Panc1 (cell line): ENCODE measurements around the gene P2RY6. TPM values are rescaled to one million over a fixed set of nuclear protein-coding genes. Genes with fewer than 3 reads are reported as not detected.

ENCODE experiments used
- ATAC-seq: fragments of 200-7000 bp; cut with Tn5 transposase; 2 replicates; pipeline ENCODE4 v1.9.1; 2020; ENCODE audit warnings: mild to moderate bottlenecking, moderate library complexity
- BruUV-seq: library from RNA; stranded (reverse); fragments of 400-500 nt; replicated peaks from 2 replicates; lab custom pipeline; 2021; lab: Mats Ljungman, UMichigan
- CTCF ChIA-PET: fragments of 300-600 bp; sonication (Branson Sonifier 250); formaldehyde crosslinking; loops from one replicate; lab custom pipeline; 2022; ENCODE audit warnings: antibody characterized with exemption; lab: Charles Lee
- POLR2A ChIA-PET: fragments of 300-600 bp; sonication (Branson Sonifier 250); formaldehyde crosslinking; loops from one replicate; lab custom pipeline; 2022; ENCODE audit warnings: antibody characterized with exemption; lab: Charles Lee
- DNase-seq: peaks from one replicate; pipeline ENCODE4 v3.0.0-alpha.2; 2010; ENCODE audit warnings: low read depth, low spot score
- H3K27ac ChIP-seq: 2 replicates; pipeline ENCODE4 v1.5.1; 2011; ENCODE audit warnings: mild to moderate bottlenecking, low read length, inconsistent platforms
- H3K27me3 ChIP-seq: fragments of 200-500 bp; sonication (Bioruptor generic); 2 replicates; pipeline ENCODE4 v1.6.0; 2014; ENCODE audit warnings: low read length, inconsistent platforms; ENCODE audit not compliant: control insufficient read depth, insufficient read depth
- H3K36me3 ChIP-seq: fragments of 200-500 bp; sonication (Bioruptor generic); 2 replicates; pipeline ENCODE4 v1.5.1; 2014; ENCODE audit warnings: inconsistent platforms, mild to moderate bottlenecking, low read length, moderate library complexity; ENCODE audit not compliant: control insufficient read depth, insufficient read depth
- H3K4me1 ChIP-seq: 2 replicates; pipeline ENCODE4 v1.5.1; 2011; ENCODE audit warnings: inconsistent platforms, mild to moderate bottlenecking, low read length, moderate library complexity; ENCODE audit not compliant: control insufficient read depth, insufficient read depth
- H3K4me3 ChIP-seq, 2 experiments: 2 replicates each; pipeline ENCODE4 v1.5.1; 2011 to 2012; ENCODE audit warnings: low read depth in 2 of 2, low read length in 2 of 2, mild to moderate bottlenecking in 2 of 2, inconsistent platforms in 1 of 2, moderate library complexity in 1 of 2
- H3K9me3 ChIP-seq: fragments of 200-500 bp; sonication (Bioruptor generic); 2 replicates; pipeline ENCODE4 v1.5.1; 2014; ENCODE audit warnings: low read depth, mild to moderate bottlenecking, inconsistent platforms, low read length, moderate library complexity; ENCODE audit not compliant: control insufficient read depth, insufficient read depth
- CTCF ChIP-seq: fragments of 450-650 bp; IDR thresholded peaks from 2 replicates; pipeline ENCODE4 v1.5.1; 2017; ENCODE audit warnings: mild to moderate bottlenecking
- POLR2AphosphoS5 ChIP-seq: IDR thresholded peaks from 2 replicates; pipeline ENCODE4 v1.6.1; 2012; ENCODE audit warnings: mild to moderate bottlenecking, low read depth, low read length, moderate library complexity
- REST ChIP-seq, 2 experiments: IDR thresholded peaks; 2 replicates each; pipeline ENCODE4 v1.6.1; 2011 to 2012; ENCODE audit warnings: low read depth in 2 of 2, control low read depth in 1 of 2, low read length in 1 of 2, mild to moderate bottlenecking in 1 of 2, moderate library complexity in 1 of 2; ENCODE audit not compliant: insufficient read depth in 1 of 2
- SIN3A ChIP-seq: IDR thresholded peaks from 2 replicates; pipeline ENCODE4 v1.6.1; 2012; ENCODE audit warnings: low read depth, mild to moderate bottlenecking, low read length, moderate library complexity, borderline replicate concordance; ENCODE audit not compliant: insufficient read depth
- TCF7L2 ChIP-seq: IDR thresholded peaks from 2 replicates; pipeline ENCODE4 v1.6.1; 2011; ENCODE audit warnings: mild to moderate bottlenecking, low read depth, low read length, inconsistent platforms
- in situ Hi-C: cut with HindIII; loops from 2 replicates; pipeline ENCODE4 v1.10.0; 2016; ENCODE audit warnings: low sequenced_read_pairs, low pct_unique_long_range_greater_than_20kb
- intact Hi-C: fragments of 100-400 bp; cut with micrococcal nuclease; formaldehyde crosslinking; loops from one replicate; pipeline ENCODE4 v1.10.0; 2022; ENCODE audit not compliant: unreplicated experiment
- total RNA-seq: library from RNA; stranded (reverse); gene quantifications from one replicate; pipeline ENCODE4 v1.2.1, GENCODE V29; 2021; ENCODE audit not compliant: unreplicated experiment

P2RY6 gene
- total RNA-seq, 1 experiment from 2014 or later = 0.59 TPM

- intact Hi-C loops (no loop called here), in situ Hi-C loops (no loop called here)
- no peak overlapping the region for H3K27ac ChIP-seq
- no peaks in the 10 kb centered on the region for H3K27me3 ChIP-seq
- TF ChIP-seq POLR2AphosphoS5 = no peak
- no peak for TF ChIP-seq CTCF
- TF ChIP-seq REST (IDR thresholded peaks at IDR 0.05; ENCODE audit: insufficient read depth in 1 of 2, low read depth in 2 of 2, low read length in 1 of 2) = no peak
- no peak for TF ChIP-seq TCF7L2
- no peak for TF ChIP-seq SIN3A
- ATAC-seq (no peak), DNase-seq (no peak)
- no peaks in the 10 kb centered on the region for H3K4me1 ChIP-seq
- no peak overlapping the region for H3K4me3 ChIP-seq
- H3K36me3 ChIP-seq = no peaks in the 10 kb centered on the region
- ChIA-PET CTCF (interaction anchor here (0.6 to 1.5 kb wide), 5 partner anchors 10 to 351 kb away, joined by 3 to 7 read pairs (median 6); no protein-coding TSS in a partner anchor), POLR2A (interaction anchor here (0.7 kb wide), 1 partner anchor 36 kb away, joined by 6 read pairs; no protein-coding TSS in a partner anchor)
- H3K9me3 ChIP-seq = no peaks in the 10 kb centered on the region
- no TSS peak for BruUV-seq
These were observed 24.5 kb downstream of the P2RY6 start for GRCh38 chr11:73296501-73297230.

DNA sequence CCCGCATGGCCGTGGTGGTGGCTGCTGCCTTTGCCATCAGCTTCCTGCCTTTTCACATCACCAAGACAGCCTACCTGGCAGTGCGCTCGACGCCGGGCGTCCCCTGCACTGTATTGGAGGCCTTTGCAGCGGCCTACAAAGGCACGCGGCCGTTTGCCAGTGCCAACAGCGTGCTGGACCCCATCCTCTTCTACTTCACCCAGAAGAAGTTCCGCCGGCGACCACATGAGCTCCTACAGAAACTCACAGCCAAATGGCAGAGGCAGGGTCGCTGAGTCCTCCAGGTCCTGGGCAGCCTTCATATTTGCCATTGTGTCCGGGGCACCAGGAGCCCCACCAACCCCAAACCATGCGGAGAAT is 25.1 kb downstream of the P2RY6 start:
- H3K27me3 ChIP-seq = no peaks in the 10 kb centered on the region
- no peaks in the 10 kb centered on the region for H3K4me1 ChIP-seq
- intact Hi-C loops (no loop called here), in situ Hi-C loops (no loop called here)
- CTCF ChIA-PET = interaction anchor here (1.2 to 1.5 kb wide), 3 partner anchors 8 to 38 kb away, joined by 5 to 6 read pairs (median 6); no protein-coding TSS in a partner anchor
- H3K36me3 ChIP-seq = no peaks in the 10 kb centered on the region
- TF ChIP-seq TCF7L2 (no peak), REST (IDR thresholded peaks at IDR 0.05; ENCODE audit: insufficient read depth in 1 of 2, low read depth in 2 of 2, low read length in 1 of 2) (no peak), SIN3A (no peak), CTCF (no peak)
- ATAC-seq (no peak), DNase-seq (no peak)
- H3K27ac ChIP-seq = no peak overlapping the region
- no peaks in the 10 kb centered on the region for H3K9me3 ChIP-seq
- H3K4me3 ChIP-seq = no peak overlapping the region
- POLR2A ChIA-PET = interaction anchor here (1.6 kb wide), 1 partner anchor 14 kb away, joined by 3 read pairs; no protein-coding TSS in a partner anchor
- no TSS peak for BruUV-seq
